Common myeloid progenitor, CD34-positive (primary cell): ENCODE measurements around the gene ZNF423.

Experiments
- CTCF ChIA-PET: fragments of 350-600 bp; sonication (Branson Sonifier 250); formaldehyde crosslinking; loops from one replicate; lab custom pipeline; 2021; ENCODE audit warnings: antibody characterized with exemption; lab: Charles Lee
- POLR2A ChIA-PET: fragments of 350-600 bp; sonication (Branson Sonifier 250); formaldehyde crosslinking; loops from one replicate; lab custom pipeline; 2021; ENCODE audit warnings: antibody characterized with exemption; lab: Charles Lee
- DNase-seq, 3 donors: peaks; one replicate each; pipeline versions ENCODE4 v3.0.0 to v3.0.0-alpha.2; 2013
- H3K27ac ChIP-seq, 2 experiments: 1 replicate in 1 of 2; 2 replicates in 1 of 2; pipeline ENCODE4 v1.7.0; 2013; ENCODE audit warnings: inconsistent platforms in 2 of 2, low read length in 2 of 2, mild to moderate bottlenecking in 2 of 2, low read depth in 1 of 2, moderate library complexity in 1 of 2; ENCODE audit not compliant: severe bottlenecking in 2 of 2, insufficient read depth in 1 of 2, poor library complexity in 1 of 2
- H3K27me3 ChIP-seq, 5 experiments: replicated peaks in 2 of 5; 1 replicate in 3 of 5; 2 replicates in 2 of 5; pipeline versions ENCODE4 v1.6.1 to v1.7.0; 2013; ENCODE audit warnings: low read length in 4 of 5, mild to moderate bottlenecking in 2 of 5, moderate library complexity in 2 of 5, inconsistent platforms in 1 of 5; ENCODE audit not compliant: insufficient read depth in 5 of 5, control insufficient read depth in 4 of 5
- H3K36me3 ChIP-seq, 4 experiments: 1 replicate in 2 of 4; 2 replicates in 2 of 4; pipeline versions ENCODE4 v1.6.1 to v1.7.0; 2013; ENCODE audit warnings: low read length in 3 of 4, control low read depth in 1 of 4, mild to moderate bottlenecking in 1 of 4; ENCODE audit not compliant: control insufficient read depth in 4 of 4, insufficient read depth in 4 of 4
- H3K4me1 ChIP-seq, 4 experiments: 1 replicate in 3 of 4; 2 replicates in 1 of 4; pipeline versions ENCODE4 v1.6.1 to v1.7.1; 2013; ENCODE audit warnings: low read length in 3 of 4, mild to moderate bottlenecking in 3 of 4, control low read depth in 1 of 4, inconsistent platforms in 1 of 4, moderate library complexity in 1 of 4; ENCODE audit not compliant: control insufficient read depth in 4 of 4, insufficient read depth in 4 of 4; ENCODE audit errors: control extremely low read depth in 1 of 4
- H3K4me3 ChIP-seq, 7 experiments: 1 replicate in 4 of 7; 2 replicates in 3 of 7; pipeline versions ENCODE4 v1.5.1 to v1.7.0; 2013; ENCODE audit warnings: mild to moderate bottlenecking in 7 of 7, low read length in 6 of 7, moderate library complexity in 6 of 7, inconsistent platforms in 2 of 7, low read depth in 2 of 7, control low read depth in 1 of 7; ENCODE audit not compliant: insufficient read depth in 4 of 7, control insufficient read depth in 1 of 7; ENCODE audit errors: extremely low read depth in 1 of 7
- H3K9me3 ChIP-seq, 5 experiments: 1 replicate in 4 of 5; 2 replicates in 1 of 5; pipeline versions ENCODE4 v1.6.1 to v1.7.1; 2013; ENCODE audit warnings: low read length in 4 of 5, mild to moderate bottlenecking in 2 of 5, inconsistent platforms in 1 of 5, low read depth in 1 of 5, moderate library complexity in 1 of 5; ENCODE audit not compliant: control insufficient read depth in 4 of 5, insufficient read depth in 2 of 5; ENCODE audit errors: control extremely low read depth in 1 of 5
- WGBS: methylation state at CpG from one replicate; pipeline ENCODE4 v1.1.5; 2013; ENCODE audit not compliant: insufficient coverage; 5-methylcytosine and 5-hydroxymethylcytosine counted together

The ZNF423 gene

DNA sequence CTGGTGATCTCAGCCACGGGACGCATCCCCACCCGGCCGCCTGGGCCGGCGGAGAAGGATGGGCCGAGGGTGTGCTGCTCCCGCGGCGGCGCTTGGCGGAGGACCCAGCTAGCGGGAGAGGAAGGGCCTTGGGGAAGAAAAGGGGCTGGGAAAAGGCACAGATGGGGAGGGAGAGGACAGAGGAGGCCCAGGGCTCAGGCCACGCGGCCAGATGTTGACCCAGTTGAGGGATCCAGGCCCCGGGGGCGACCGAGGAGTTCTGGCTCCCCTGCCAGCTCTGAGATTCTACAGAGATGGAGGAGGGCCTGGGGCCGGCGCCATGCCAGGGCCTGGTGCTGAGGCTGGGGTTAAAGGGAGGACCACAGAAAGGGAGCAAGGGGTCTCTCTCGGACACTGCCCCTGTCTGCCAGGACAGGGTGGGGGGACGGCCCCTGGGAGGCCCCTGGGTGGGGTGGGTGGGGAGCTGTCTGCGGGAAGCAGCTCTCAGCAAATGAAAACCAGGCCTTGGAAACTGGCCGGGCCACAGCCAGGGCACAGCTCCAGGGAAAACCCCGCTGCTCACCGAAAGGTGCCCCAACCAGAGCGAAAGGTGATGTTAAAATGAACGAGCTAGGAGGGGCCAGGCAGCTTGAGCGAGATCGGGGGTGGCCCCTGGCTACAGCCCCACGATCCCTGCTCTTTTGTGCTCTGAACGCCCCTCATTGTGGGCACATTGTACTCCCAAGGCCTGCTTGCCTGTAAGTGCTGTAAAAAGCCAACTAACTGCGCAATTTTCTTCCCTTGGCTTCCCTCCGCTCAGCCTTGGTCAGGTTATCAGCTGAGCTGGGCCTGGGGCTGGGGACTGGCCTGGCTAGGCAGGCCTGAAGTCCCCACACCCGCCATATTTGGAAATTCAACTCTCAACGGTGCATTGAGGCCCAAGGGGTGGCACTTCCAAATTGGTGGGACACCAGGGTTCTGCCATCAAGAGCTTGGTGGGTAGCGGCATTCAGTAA is 191.4 kb downstream of the ZNF423 start:
- H3K27me3 ChIP-seq = no peaks in the 10 kb centered on the region
- ChIA-PET CTCF (interaction anchor here (1.0 to 1.6 kb wide), 2 partner anchors 9 to 14 kb away, joined by 3 to 4 read pairs; no protein-coding TSS in a partner anchor), POLR2A (no interaction called here)
- H3K36me3 ChIP-seq = no peaks in the 10 kb centered on the region
- no peak overlapping the region for H3K4me3 ChIP-seq
- WGBS = 96% methylated on average over 26 of the region's 37 CpGs
- H3K9me3 ChIP-seq = no peaks in the 10 kb centered on the region
- no peak overlapping the region for H3K27ac ChIP-seq
- peaks cover 0 to 14% (median 8%) of the 10 kb centered on the region in 4 experiments for H3K4me1 ChIP-seq
- DNase-seq = no peak

GRCh38 chr16:49663081-49664065 is 192.5 kb downstream of the ZNF423 start:
- Histone ChIP-seq H3K9me3 (no peaks in the 10 kb centered on the region), H3K4me1 (peaks cover 0 to 14% (median 8%) of the 10 kb centered on the region in 4 experiments), H3K27ac (peak overlapping the region; percentile 8 to 45), H3K27me3 (no peaks in the 10 kb centered on the region), H3K36me3 (no peaks in the 10 kb centered on the region), H3K4me3 (peak overlapping the region in 1 of 7 experiments; percentile 16)
- 77% methylated on average over 27 of the region's 28 CpGs for WGBS
- POLR2A ChIA-PET = no interaction called here
- DNase-seq = peak; percentile 68 to 87 (median 82)
- CTCF ChIA-PET = interaction anchor here (1.2 kb wide), 2 partner anchors 11 to 230 kb away, joined by 3 to 7 read pairs; no protein-coding TSS in a partner anchor

DNA sequence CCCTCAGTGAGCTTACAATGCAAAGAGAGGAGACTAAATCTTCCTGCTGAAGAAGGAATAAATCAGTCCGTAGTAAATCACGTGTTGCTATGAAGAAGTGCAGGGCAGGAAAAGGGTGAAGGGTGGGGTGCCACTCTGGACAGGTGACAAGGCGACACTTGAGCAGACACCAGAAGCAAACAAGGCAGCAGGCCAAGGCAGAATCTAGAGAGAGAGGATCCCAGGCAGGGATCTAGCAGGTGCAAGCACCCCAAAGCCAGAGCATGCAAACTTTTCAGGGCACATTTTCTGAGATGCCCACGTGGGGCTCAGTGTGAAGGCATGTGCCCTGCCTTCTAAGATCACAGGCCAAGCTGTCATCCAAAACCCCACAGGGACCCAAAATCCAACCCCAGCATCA is 193.3 kb downstream of the ZNF423 start:
- WGBS = 87% methylated on average over 3 of the region's 4 CpGs
- ChIA-PET POLR2A (no interaction called here), CTCF (interaction anchor here (1.2 kb wide), 2 partner anchors 10 to 229 kb away, joined by 3 to 7 read pairs; no protein-coding TSS in a partner anchor)

GRCh38 chr16:49661465-49662187 is 194.3 kb downstream of the ZNF423 start:
- POLR2A ChIA-PET = no interaction called here
- CTCF ChIA-PET = interaction anchor here (1.2 kb wide), 1 partner anchor 228 kb away, joined by 3 read pairs; no protein-coding TSS in a partner anchor
- peaks cover 0 to 14% (median 8%) of the 10 kb centered on the region in 4 experiments for H3K4me1 ChIP-seq
- no peak overlapping the region for H3K27ac ChIP-seq
- H3K4me3 ChIP-seq = no peak overlapping the region
- 94% methylated on average over 10 of the region's 16 CpGs for WGBS
- H3K36me3 ChIP-seq = no peaks in the 10 kb centered on the region
- no peaks in the 10 kb centered on the region for H3K9me3 ChIP-seq
- no peak for DNase-seq
- H3K27me3 ChIP-seq = no peaks in the 10 kb centered on the region

More for the DNA sequence above, 193.3 kb downstream of the ZNF423 start:
- no peak overlapping the region for H3K27ac ChIP-seq
- no peaks in the 10 kb centered on the region for H3K27me3 ChIP-seq
- H3K4me3 ChIP-seq = no peak overlapping the region
- no peaks in the 10 kb centered on the region for H3K9me3 ChIP-seq
- H3K36me3 ChIP-seq = no peaks in the 10 kb centered on the region
- peaks cover 0 to 14% (median 8%) of the 10 kb centered on the region in 4 experiments for H3K4me1 ChIP-seq
- peak in 1 of 3 donors; percentile 6 for DNase-seq

GRCh38 chr16:49660626-49661025 is 195.3 kb downstream of the ZNF423 start:
- Histone ChIP-seq H3K36me3 (no peaks in the 10 kb centered on the region), H3K4me1 (peaks cover 0 to 14% (median 8%) of the 10 kb centered on the region in 4 experiments), H3K9me3 (no peaks in the 10 kb centered on the region), H3K27me3 (no peaks in the 10 kb centered on the region), H3K4me3 (no peak overlapping the region), H3K27ac (no peak overlapping the region)
- POLR2A ChIA-PET = interaction anchor here (0.6 kb wide), 1 partner anchor 11 kb away, joined by 3 read pairs; no protein-coding TSS in a partner anchor
- WGBS = 60% methylated on average over 1 of the region's 3 CpGs
- CTCF ChIA-PET = no interaction called here
- DNase-seq = no peak

- Histone ChIP-seq H3K27ac (no peak overlapping the region), H3K9me3 (no peaks in the 10 kb centered on the region), H3K4me3 (no peak overlapping the region), H3K36me3 (no peaks in the 10 kb centered on the region), H3K4me1 (peaks cover 0 to 14% (median 8%) of the 10 kb centered on the region in 4 experiments), H3K27me3 (no peaks in the 10 kb centered on the region)
- 100% methylated on average over 2 of the region's 10 CpGs for WGBS
- no peak for DNase-seq
- ChIA-PET POLR2A (no interaction called here), CTCF (interaction anchor here (1.0 to 1.2 kb wide), 2 partner anchors 15 to 262 kb away, joined by 3 read pairs; no protein-coding TSS in a partner anchor)
Measured at GRCh38 chr16:49659356-49659755, 196.6 kb downstream of the ZNF423 start.
